DOHH2 (cell line): Measurements from ENCODE around the gene DCLK1.

Source experiments
- H3F3A ChIP-seq: fragments of 200-600 bp; sonication (generic), shearing (Covaris generic); 2 replicates; pipeline ENCODE4 v1.6.0; 2016; ENCODE audit warnings: antibody characterized with exemption, mild to moderate bottlenecking; ENCODE audit not compliant: control insufficient read depth, insufficient read depth
- H3K27ac ChIP-seq: fragments of 200-600 bp; sonication (generic); 2 replicates; pipeline ENCODE4 v1.5.1; 2014; ENCODE audit warnings: low read depth, mild to moderate bottlenecking, low read length, moderate library complexity
- H3K27me3 ChIP-seq: fragments of 200-600 bp; sonication (generic); 2 replicates; pipeline ENCODE4 v1.6.1; 2014; ENCODE audit warnings: mild to moderate bottlenecking, low read length, mixed read lengths; ENCODE audit not compliant: control insufficient read depth
- H3K36me3 ChIP-seq: fragments of 200-600 bp; sonication (generic); 2 replicates; pipeline ENCODE4 v1.6.1; 2014; ENCODE audit warnings: mild to moderate bottlenecking, low read length, moderate library complexity, mixed read lengths; ENCODE audit not compliant: control insufficient read depth
- H3K4me1 ChIP-seq: fragments of 200-600 bp; sonication (generic); 2 replicates; pipeline ENCODE4 v1.6.1; 2014; ENCODE audit warnings: mild to moderate bottlenecking, low read length, mixed read lengths; ENCODE audit not compliant: control insufficient read depth
- H3K4me2 ChIP-seq: fragments of 200-600 bp; sonication (generic); 2 replicates; pipeline ENCODE4 v1.6.0; 2014; ENCODE audit warnings: mild to moderate bottlenecking, low read length, moderate library complexity
- H3K4me3 ChIP-seq: fragments of 200-600 bp; sonication (generic); 2 replicates; pipeline ENCODE4 v1.5.1; 2014; ENCODE audit warnings: mild to moderate bottlenecking, low read length, mixed read lengths
- H3K79me2 ChIP-seq: fragments of 200-600 bp; sonication (generic); 2 replicates; pipeline ENCODE4 v1.6.1; 2014; ENCODE audit warnings: mild to moderate bottlenecking, low read length, mixed read lengths; ENCODE audit not compliant: control insufficient read depth
- H3K9me2 ChIP-seq: fragments of 200-600 bp; sonication (generic); replicated peaks from 2 replicates; pipeline ENCODE4 v1.6.1; 2014; ENCODE audit warnings: mild to moderate bottlenecking, low read length, mixed read lengths; ENCODE audit not compliant: control insufficient read depth
- H3K9me3 ChIP-seq: fragments of 200-600 bp; sonication (generic); 2 replicates; pipeline ENCODE4 v1.6.1; 2014; ENCODE audit warnings: antibody characterized with exemption, low read length, mixed read lengths; ENCODE audit not compliant: control insufficient read depth, insufficient read depth
- H4K20me1 ChIP-seq: fragments of 200-600 bp; sonication (generic); 2 replicates; pipeline ENCODE4 v1.6.0; 2014; ENCODE audit warnings: low read depth, mild to moderate bottlenecking, antibody characterized with exemption, low read length, moderate library complexity; ENCODE audit not compliant: control insufficient read depth, insufficient read depth
- EZH2phosphoT487 ChIP-seq: fragments of 200-600 bp; sonication (generic); IDR thresholded peaks from 2 replicates; pipeline ENCODE4 v1.6.1; 2017; ENCODE audit warnings: borderline replicate concordance, mild to moderate bottlenecking, antibody characterized with exemption, low read length, moderate library complexity, mixed read lengths
- TF ChIP-seq, protein P1 (sequence below): fragments of 200-600 bp; sonication (generic); IDR thresholded peaks from one replicate; pipeline ENCODE4 v1.5.1; 2014; ENCODE audit warnings: antibody characterized with exemption, mild to moderate bottlenecking, low read depth, low read length; ENCODE audit not compliant: poor library complexity, severe bottlenecking

Gene DCLK1

DNA sequence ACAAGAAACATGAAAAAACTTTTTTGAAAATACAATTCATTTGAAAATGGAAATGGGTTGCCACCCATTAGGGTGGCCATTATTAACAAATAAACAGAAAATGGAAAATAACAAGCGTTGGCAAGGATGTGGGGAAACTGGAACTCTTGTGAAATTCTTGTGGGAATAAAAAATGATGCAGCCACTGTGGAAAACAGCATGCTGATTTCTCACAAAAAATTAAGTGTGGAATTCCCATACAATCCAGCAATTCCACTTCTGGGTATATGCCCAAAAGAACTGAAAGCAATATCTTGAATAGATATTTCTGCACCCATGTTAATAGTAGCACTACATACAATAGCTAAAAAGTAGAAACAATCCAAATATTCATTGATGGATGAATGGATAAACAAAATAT is 165.2 kb downstream of the DCLK1 start:
- Histone ChIP-seq H3K9me3 (no peaks in the 10 kb centered on the region), H3K27ac (no peak overlapping the region), H3K4me3 (no peak overlapping the region), H4K20me1 (no peaks in the 10 kb centered on the region), H3F3A (no peaks in the 10 kb centered on the region), H3K4me1 (no peaks in the 10 kb centered on the region), H3K79me2 (no peaks in the 10 kb centered on the region), H3K27me3 (no peaks in the 10 kb centered on the region), H3K36me3 (no peaks in the 10 kb centered on the region), H3K4me2 (no peak overlapping the region), H3K9me2 (no peaks in the 10 kb centered on the region)
- no peak for TF ChIP-seq EZH2phosphoT487
- TF ChIP-seq, protein P1, sequence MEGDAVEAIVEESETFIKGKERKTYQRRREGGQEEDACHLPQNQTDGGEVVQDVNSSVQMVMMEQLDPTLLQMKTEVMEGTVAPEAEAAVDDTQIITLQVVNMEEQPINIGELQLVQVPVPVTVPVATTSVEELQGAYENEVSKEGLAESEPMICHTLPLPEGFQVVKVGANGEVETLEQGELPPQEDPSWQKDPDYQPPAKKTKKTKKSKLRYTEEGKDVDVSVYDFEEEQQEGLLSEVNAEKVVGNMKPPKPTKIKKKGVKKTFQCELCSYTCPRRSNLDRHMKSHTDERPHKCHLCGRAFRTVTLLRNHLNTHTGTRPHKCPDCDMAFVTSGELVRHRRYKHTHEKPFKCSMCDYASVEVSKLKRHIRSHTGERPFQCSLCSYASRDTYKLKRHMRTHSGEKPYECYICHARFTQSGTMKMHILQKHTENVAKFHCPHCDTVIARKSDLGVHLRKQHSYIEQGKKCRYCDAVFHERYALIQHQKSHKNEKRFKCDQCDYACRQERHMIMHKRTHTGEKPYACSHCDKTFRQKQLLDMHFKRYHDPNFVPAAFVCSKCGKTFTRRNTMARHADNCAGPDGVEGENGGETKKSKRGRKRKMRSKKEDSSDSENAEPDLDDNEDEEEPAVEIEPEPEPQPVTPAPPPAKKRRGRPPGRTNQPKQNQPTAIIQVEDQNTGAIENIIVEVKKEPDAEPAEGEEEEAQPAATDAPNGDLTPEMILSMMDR: no peak

DNA sequence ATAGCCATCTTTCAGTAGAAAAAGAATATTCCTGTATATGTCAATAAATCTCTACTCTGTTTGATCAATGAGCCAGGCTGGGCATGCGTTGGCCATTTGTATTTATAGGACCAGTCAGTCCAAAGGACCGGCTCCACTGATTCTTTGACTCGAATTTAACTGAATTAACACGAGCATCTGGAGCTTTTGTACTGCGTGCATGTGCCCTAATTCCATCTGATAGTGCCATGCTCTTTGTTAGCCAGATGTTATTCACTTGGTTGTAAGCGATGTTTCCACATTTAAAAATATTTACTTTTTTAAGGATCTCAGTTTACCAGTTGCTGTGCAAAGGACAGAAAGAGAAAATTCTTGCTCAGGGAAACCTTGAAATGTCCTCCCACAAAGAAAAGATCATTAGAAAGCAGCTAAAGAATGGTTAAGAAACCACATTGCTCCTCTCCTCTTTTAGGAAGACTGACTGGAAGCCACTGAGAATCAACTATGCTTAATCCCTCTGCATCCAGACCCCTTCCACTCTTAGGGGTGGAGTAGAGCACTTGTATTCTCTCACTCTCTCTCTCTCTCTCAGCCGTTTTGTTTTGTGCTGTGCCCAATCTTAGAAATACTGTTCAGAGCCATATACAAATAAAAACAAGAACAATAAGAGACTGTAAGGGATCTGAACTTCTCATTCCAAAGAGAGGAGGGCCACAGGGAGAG is 165.8 kb downstream of the DCLK1 start:
- H4K20me1 ChIP-seq: no peaks in the 10 kb centered on the region
- no peak overlapping the region for H3K27ac ChIP-seq
- TF ChIP-seq, protein P1: no peak
- no peak for TF ChIP-seq EZH2phosphoT487
- no peaks in the 10 kb centered on the region for H3K27me3 ChIP-seq
- H3F3A ChIP-seq: no peaks in the 10 kb centered on the region
- no peaks in the 10 kb centered on the region for H3K9me2 ChIP-seq
- no peaks in the 10 kb centered on the region for H3K36me3 ChIP-seq
- H3K4me2 ChIP-seq: no peak overlapping the region
- no peaks in the 10 kb centered on the region for H3K9me3 ChIP-seq
- no peaks in the 10 kb centered on the region for H3K4me1 ChIP-seq
- H3K79me2 ChIP-seq: no peaks in the 10 kb centered on the region
- no peak overlapping the region for H3K4me3 ChIP-seq

DNA sequence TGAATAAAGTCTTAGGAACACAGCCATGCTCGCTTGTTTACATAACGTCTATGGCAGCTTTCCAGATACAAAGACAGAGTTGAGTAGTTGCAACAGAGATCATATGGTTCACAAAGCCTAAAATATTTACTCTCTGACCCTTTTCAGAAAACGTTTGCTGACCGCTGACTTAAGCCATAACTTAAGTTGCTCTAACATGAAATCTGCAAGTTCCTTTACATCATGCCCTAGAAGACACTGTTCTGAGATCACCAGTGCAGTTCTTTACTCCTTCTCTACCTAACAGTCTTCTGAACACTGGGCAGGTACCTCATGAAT is 166.4 kb downstream of the DCLK1 start:
- Histone ChIP-seq H3K9me2 (no peaks in the 10 kb centered on the region), H3K27ac (no peak overlapping the region), H4K20me1 (no peaks in the 10 kb centered on the region), H3F3A (no peaks in the 10 kb centered on the region), H3K9me3 (no peaks in the 10 kb centered on the region), H3K79me2 (no peaks in the 10 kb centered on the region), H3K4me1 (no peaks in the 10 kb centered on the region), H3K36me3 (no peaks in the 10 kb centered on the region), H3K4me2 (no peak overlapping the region), H3K27me3 (no peaks in the 10 kb centered on the region), H3K4me3 (no peak overlapping the region)
- TF ChIP-seq, protein P1: no peak
- no peak for TF ChIP-seq EZH2phosphoT487
